H9 (cell line): ENCODE measurements around the gene SCAMP5. TPM values are rescaled to one million over a fixed set of nuclear protein-coding genes. Genes with fewer than 3 reads are reported as not detected.

Experiments
- DNase-seq: peaks from one replicate; pipeline ENCODE4 v3.0.0-alpha.2; 2017
- H2AFZ ChIP-seq: one replicate; pipeline ENCODE4 v1.6.1; 2013; ENCODE audit warnings: mild to moderate bottlenecking, low read length, control low read depth, moderate library complexity
- H2AK5ac ChIP-seq: 2 replicates; pipeline ENCODE4 v1.6.1; 2013; ENCODE audit warnings: low read length, control low read depth, mixed read lengths; ENCODE audit not compliant: insufficient read length
- H2BK120ac ChIP-seq: one replicate; pipeline ENCODE4 v1.6.1; 2013; ENCODE audit warnings: low read depth, mild to moderate bottlenecking, low read length, control low read depth, inconsistent platforms; ENCODE audit not compliant: poor library complexity, severe bottlenecking
- H2BK12ac ChIP-seq: 2 replicates; pipeline ENCODE4 v1.6.1; 2013; ENCODE audit warnings: low read length, control low read depth, mixed read lengths, low read depth; ENCODE audit not compliant: insufficient read length
- H2BK15ac ChIP-seq: 2 replicates; pipeline ENCODE4 v1.6.1; 2013; ENCODE audit warnings: low read depth, low read length, control low read depth
- H2BK20ac ChIP-seq: one replicate; pipeline ENCODE4 v1.6.1; 2013; ENCODE audit warnings: low read depth, mild to moderate bottlenecking, low read length, control low read depth, inconsistent platforms; ENCODE audit not compliant: poor library complexity, severe bottlenecking
- H2BK5ac ChIP-seq: 2 replicates; pipeline ENCODE4 v1.6.1; 2013; ENCODE audit warnings: low read length, control low read depth, mixed read lengths; ENCODE audit not compliant: insufficient read length
- H3K14ac ChIP-seq: 2 replicates; pipeline ENCODE4 v1.6.1; 2013; ENCODE audit warnings: low read length, control low read depth; ENCODE audit not compliant: insufficient read depth
- H3K18ac ChIP-seq: 2 replicates; pipeline ENCODE4 v1.6.1; 2013; ENCODE audit warnings: low read depth, mild to moderate bottlenecking, mixed read lengths, low read length, control low read depth; ENCODE audit not compliant: insufficient read length
- H3K23ac ChIP-seq: 2 replicates; pipeline ENCODE4 v1.6.1; 2013; ENCODE audit warnings: low read length, control low read depth, mixed read lengths, low read depth; ENCODE audit not compliant: insufficient read length
- H3K23me2 ChIP-seq: 2 replicates; pipeline ENCODE4 v1.6.1; 2013; ENCODE audit warnings: low read depth, mild to moderate bottlenecking, mixed read lengths, low read length, control low read depth; ENCODE audit not compliant: insufficient read length, poor library complexity, severe bottlenecking
- H3K27ac ChIP-seq: 2 replicates; pipeline ENCODE4 v1.5.1; 2013; ENCODE audit warnings: low read length, control low read depth, mixed read lengths, low read depth; ENCODE audit not compliant: insufficient read length
- H3K27me3 ChIP-seq: 2 replicates; pipeline ENCODE4 v1.6.1; 2013; ENCODE audit warnings: low read length, control low read depth, inconsistent platforms; ENCODE audit not compliant: insufficient read depth
- H3K4ac ChIP-seq: 2 replicates; pipeline ENCODE4 v1.6.1; 2013; ENCODE audit warnings: low read depth, mild to moderate bottlenecking, control low read depth, inconsistent platforms, low read length, moderate library complexity
- H3K4me1 ChIP-seq: 2 replicates; pipeline ENCODE4 v1.6.1; 2013; ENCODE audit warnings: low read length, control low read depth, inconsistent platforms; ENCODE audit not compliant: insufficient read depth
- H3K4me2 ChIP-seq: 2 replicates; pipeline ENCODE4 v1.6.1; 2013; ENCODE audit warnings: low read length, control low read depth, mixed read lengths; ENCODE audit not compliant: insufficient read length, insufficient read depth
- H3K56ac ChIP-seq: 2 replicates; pipeline ENCODE4 v1.6.1; 2013; ENCODE audit warnings: low read depth, mild to moderate bottlenecking, mixed read lengths, low read length, control low read depth; ENCODE audit not compliant: insufficient read length
- H3K79me1 ChIP-seq: 2 replicates; pipeline ENCODE4 v1.6.1; 2013; ENCODE audit warnings: low read depth, mild to moderate bottlenecking, moderate library complexity, low read length, control low read depth, inconsistent platforms; ENCODE audit not compliant: insufficient read depth, poor library complexity, severe bottlenecking
- H3K79me2 ChIP-seq: 2 replicates; pipeline ENCODE4 v1.6.1; 2013; ENCODE audit warnings: low read length, control low read depth, inconsistent platforms; ENCODE audit not compliant: insufficient read depth
- H3K9ac ChIP-seq: 2 replicates; pipeline ENCODE4 v1.6.1; 2013; ENCODE audit warnings: low read length, control low read depth, mixed read lengths; ENCODE audit not compliant: insufficient read length; ENCODE audit errors: extremely low read depth
- H3K9me3 ChIP-seq: one replicate; pipeline ENCODE4 v1.6.1; 2013; ENCODE audit warnings: low read depth, low read length, inconsistent platforms; ENCODE audit not compliant: control insufficient read depth
- H3T11ph ChIP-seq: one replicate; pipeline ENCODE4 v1.6.1; 2013; ENCODE audit warnings: mild to moderate bottlenecking, low read length, control low read depth, inconsistent platforms
- H4K20me1 ChIP-seq: one replicate; pipeline ENCODE4 v1.6.1; 2013; ENCODE audit not compliant: control insufficient read depth, insufficient read length, insufficient read depth
- H4K5ac ChIP-seq: 2 replicates; pipeline ENCODE4 v1.6.1; 2013; ENCODE audit warnings: low read depth, mild to moderate bottlenecking, mixed read lengths, low read length, control low read depth; ENCODE audit not compliant: insufficient read length
- H4K8ac ChIP-seq: replicated peaks from 2 replicates; pipeline ENCODE4 v1.6.1; 2013; ENCODE audit warnings: low read length, control low read depth, mixed read lengths, low read depth; ENCODE audit not compliant: insufficient read length
- H4K91ac ChIP-seq: 2 replicates; pipeline ENCODE4 v1.6.1; 2013; ENCODE audit warnings: low read depth, mild to moderate bottlenecking, moderate library complexity, mixed read lengths, low read length, control low read depth; ENCODE audit not compliant: insufficient read length
- H3K27ac Mint-ChIP-seq, 3 experiments: 2 replicates in 2 of 3; 3 replicates in 1 of 3; pipeline ENCODE4 v1.8.0; 2020 to 2021; ENCODE audit warnings: mixed read lengths in 3 of 3, mild to moderate bottlenecking in 1 of 3, moderate library complexity in 1 of 3
- H3K27me3 Mint-ChIP-seq: 2 replicates; pipeline ENCODE4 v1.8.0; 2021; ENCODE audit warnings: low read depth, mild to moderate bottlenecking, moderate library complexity, mixed read lengths
- H3K36me3 Mint-ChIP-seq, 3 experiments: 2 replicates in 2 of 3; 3 replicates in 1 of 3; pipeline ENCODE4 v1.8.0; 2020 to 2021; ENCODE audit warnings: low read depth in 3 of 3, mixed read lengths in 3 of 3; ENCODE audit not compliant: insufficient read depth in 1 of 3
- H3K4me1 Mint-ChIP-seq, 2 experiments: 2 replicates each; pipeline ENCODE4 v1.8.0; 2020; ENCODE audit warnings: mixed read lengths in 2 of 2
- H3K4me3 Mint-ChIP-seq, 2 experiments: 2 replicates in 1 of 2; 3 replicates in 1 of 2; pipeline ENCODE4 v1.8.0; 2020 to 2021; ENCODE audit warnings: mild to moderate bottlenecking in 2 of 2, mixed read lengths in 2 of 2, moderate library complexity in 1 of 2
- H3K9me3 Mint-ChIP-seq, 2 experiments: 2 replicates in 1 of 2; 3 replicates in 1 of 2; pipeline ENCODE4 v1.8.0; 2020; ENCODE audit warnings: mild to moderate bottlenecking in 2 of 2, mixed read lengths in 2 of 2, moderate library complexity in 1 of 2
- CTCF ChIP-seq: fragments of 200-600 bp; sonication (generic); conservative IDR thresholded peaks from 3 replicates; pipeline ENCODE4 v1.8.0; 2021; ENCODE audit warnings: antibody characterized with exemption, mild to moderate bottlenecking
- WGBS: extraction: QIAGEN DNeasy Blood & Tissue Kit; methylation state at CpG from one replicate; pipeline ENCODE4 v1.1.7; 2013; ENCODE audit warnings: missing lambda C conversion rate, low lambda C conversion rate, mixed read lengths; ENCODE audit not compliant: insufficient read length; ENCODE audit errors: extremely low coverage; 5-methylcytosine and 5-hydroxymethylcytosine counted together
- total RNA-seq: library from RNA; stranded (reverse); gene quantifications from 2 replicates; pipeline ENCODE4 v1.2.1, GENCODE V29; 2021

SCAMP5 gene
- total RNA-seq, 1 experiment from 2014 or later, result 47.8 TPM

- H3K27ac Mint-ChIP-seq, result peak overlapping the region; percentile 55 to 98 (median 96); a peak in 6 of 7 replicates
- Histone ChIP-seq H4K20me1 (no peaks in the 10 kb centered on the region), H3K79me1 (no peaks in the 10 kb centered on the region), H3K27ac (no peak overlapping the region), H3T11ph (no peak overlapping the region), H4K5ac (peak overlapping the region; percentile 92), H3K27me3 (no peaks in the 10 kb centered on the region), H2BK5ac (peak overlapping the region; percentile 66), H3K79me2 (no peaks in the 10 kb centered on the region; the same call in 1 of the 2 replicates), H3K9me3 (no peaks in the 10 kb centered on the region), H3K4ac (no peak overlapping the region; the same call in 1 of the 2 replicates), H4K91ac (no peak overlapping the region), H3K4me2 (peak overlapping the region; percentile 80), H2BK12ac (no peak overlapping the region), H2BK20ac (no peak overlapping the region), H4K8ac (no peak overlapping the region), H3K56ac (peak overlapping the region; percentile 11), H2BK15ac (no peak overlapping the region), H3K23ac (no peak overlapping the region), H3K4me1 (no peaks in the 10 kb centered on the region), H2BK120ac (no peak overlapping the region), H3K14ac (peak overlapping the region; percentile 99), H3K23me2 (no peaks in the 10 kb centered on the region), H2AK5ac (no peak overlapping the region), H3K18ac (peak overlapping the region; percentile 96), H2AFZ (no peak overlapping the region), H3K9ac (peak overlapping the region; percentile 99)
- peaks cover 3 to 13% of the 10 kb centered on the region in 2 experiments for H3K4me1 Mint-ChIP-seq
- no peak for DNase-seq
- H3K27me3 Mint-ChIP-seq, result no peaks in the 10 kb centered on the region
- no peak for TF ChIP-seq CTCF
- no CpG with 5 or more reads among the region's 12 CpGs for WGBS
- peaks cover 12 to 16% (median 13%) of the 10 kb centered on the region in 3 experiments; a peak in 6 of 7 replicates for H3K36me3 Mint-ChIP-seq
- no peaks in the 10 kb centered on the region for H3K9me3 Mint-ChIP-seq
- H3K4me3 Mint-ChIP-seq, result peak overlapping the region; percentile 93 to 97
These were observed 28.7 kb downstream of the SCAMP5 start for GRCh38 chr15:75023872-75024636.
